HUES48 (cell line): ENCODE measurements around the gene GAS1.
A peak's percentile ranks its signal among the peaks of the same experiment; 100 is the strongest.

ENCODE experiments used
- H3K27ac ChIP-seq: one replicate; pipeline ENCODE4 v1.7.0; 2013; ENCODE audit warnings: low read depth, low read length, inconsistent platforms
- H3K27me3 ChIP-seq: 2 replicates; pipeline ENCODE4 v1.6.1; 2013; ENCODE audit warnings: mild to moderate bottlenecking, low read length; ENCODE audit not compliant: control insufficient read depth, insufficient read depth
- H3K36me3 ChIP-seq: 2 replicates; pipeline ENCODE4 v1.6.1; 2013; ENCODE audit warnings: low read length; ENCODE audit not compliant: control insufficient read depth, insufficient read depth
- H3K4me1 ChIP-seq: 2 replicates; pipeline ENCODE4 v1.6.1; 2013; ENCODE audit warnings: mild to moderate bottlenecking, low read length; ENCODE audit not compliant: control insufficient read depth, insufficient read depth
- H3K4me3 ChIP-seq: 2 replicates; pipeline ENCODE4 v1.5.1; 2013; ENCODE audit warnings: mild to moderate bottlenecking, low read depth, low read length
- H3K9ac ChIP-seq: 2 replicates; pipeline ENCODE4 v1.6.1; 2013; ENCODE audit warnings: mild to moderate bottlenecking, low read depth, low read length, moderate library complexity
- H3K9me3 ChIP-seq: 2 replicates; pipeline ENCODE4 v1.6.1; 2013; ENCODE audit warnings: low read length; ENCODE audit not compliant: control insufficient read depth, insufficient read depth

The GAS1 gene

GRCh38 chr9:86947146-86948073 lies at the start of gene GAS1:
Gene GAS1, minus strand, starts transcription at chr9:86947506. Its CDS starts 727 bp downstream, at chr9:86946779.
- H3K4me1 ChIP-seq = peaks cover 34% of the 10 kb centered on the region
- H3K27ac ChIP-seq = peak within 1 kb of the TSS; percentile 87
- peak within 1 kb of the TSS; percentile 64 for H3K4me3 ChIP-seq
- no peaks in the 10 kb centered on the region for H3K36me3 ChIP-seq
- H3K9ac ChIP-seq = peak within 1 kb of the TSS; percentile 50; the same call in 1 of the 2 replicates
- H3K9me3 ChIP-seq = no peaks in the 10 kb centered on the region; the same call in 1 of the 2 replicates
- H3K27me3 ChIP-seq = peaks cover 56% of the 10 kb centered on the region

GRCh38 chr9:86994231-86994630 lies 46.9 kb upstream of the GAS1 start:
- no peaks in the 10 kb centered on the region for H3K27me3 ChIP-seq
- no peaks in the 10 kb centered on the region for H3K36me3 ChIP-seq
- H3K27ac ChIP-seq = no peak overlapping the region

GRCh38 chr9:86993830-86994229 lies 46.5 kb upstream of the GAS1 start:
- Histone ChIP-seq H3K36me3 (no peaks in the 10 kb centered on the region), H3K27me3 (no peaks in the 10 kb centered on the region), H3K4me1 (no peaks in the 10 kb centered on the region), H3K27ac (no peak overlapping the region), H3K9ac (no peak overlapping the region), H3K4me3 (no peak overlapping the region), H3K9me3 (no peaks in the 10 kb centered on the region)

More at GRCh38 chr9:86994231-86994630, 46.9 kb upstream of the GAS1 start:
- Histone ChIP-seq H3K9me3 (no peaks in the 10 kb centered on the region), H3K4me1 (no peaks in the 10 kb centered on the region), H3K4me3 (no peak overlapping the region), H3K9ac (no peak overlapping the region)

- no peaks in the 10 kb centered on the region for H3K4me1 ChIP-seq
- no peaks in the 10 kb centered on the region for H3K9me3 ChIP-seq
- H3K4me3 ChIP-seq = no peak overlapping the region
- no peak overlapping the region for H3K9ac ChIP-seq
- H3K27me3 ChIP-seq = no peaks in the 10 kb centered on the region
- no peaks in the 10 kb centered on the region for H3K36me3 ChIP-seq
- no peak overlapping the region for H3K27ac ChIP-seq
These were observed 43.8 kb upstream of the GAS1 start for GRCh38 chr9:86991077-86991476.

GRCh38 chr9:86990290-86990689 lies 43.0 kb upstream of the GAS1 start:
- H3K4me1 ChIP-seq = no peaks in the 10 kb centered on the region
- no peak overlapping the region for H3K27ac ChIP-seq
- H3K4me3 ChIP-seq = no peak overlapping the region
- no peaks in the 10 kb centered on the region for H3K36me3 ChIP-seq
- H3K27me3 ChIP-seq = no peaks in the 10 kb centered on the region
- H3K9me3 ChIP-seq = no peaks in the 10 kb centered on the region
- H3K9ac ChIP-seq = no peak overlapping the region

GRCh38 chr9:86987900-86988299 lies 40.6 kb upstream of the GAS1 start:
- no peak overlapping the region for H3K4me3 ChIP-seq
- no peaks in the 10 kb centered on the region for H3K9me3 ChIP-seq
- H3K27me3 ChIP-seq = no peaks in the 10 kb centered on the region
- H3K4me1 ChIP-seq = no peaks in the 10 kb centered on the region
- no peaks in the 10 kb centered on the region for H3K36me3 ChIP-seq
- H3K9ac ChIP-seq = no peak overlapping the region
- no peak overlapping the region for H3K27ac ChIP-seq

- no peak overlapping the region for H3K27ac ChIP-seq
- H3K9me3 ChIP-seq = no peaks in the 10 kb centered on the region
- no peak overlapping the region for H3K9ac ChIP-seq
- H3K4me1 ChIP-seq = no peaks in the 10 kb centered on the region
- no peak overlapping the region for H3K4me3 ChIP-seq
- no peaks in the 10 kb centered on the region for H3K36me3 ChIP-seq
- no peaks in the 10 kb centered on the region for H3K27me3 ChIP-seq
These were observed 37.9 kb upstream of the GAS1 start for GRCh38 chr9:86985132-86985647.

- no peaks in the 10 kb centered on the region for H3K4me1 ChIP-seq
- H3K9ac ChIP-seq = no peak overlapping the region
- H3K27ac ChIP-seq = no peak overlapping the region
- no peaks in the 10 kb centered on the region for H3K36me3 ChIP-seq
- no peaks in the 10 kb centered on the region for H3K27me3 ChIP-seq
- no peaks in the 10 kb centered on the region for H3K9me3 ChIP-seq
- H3K4me3 ChIP-seq = no peak overlapping the region
These were observed 36.4 kb upstream of the GAS1 start for GRCh38 chr9:86983620-86984259.

GRCh38 chr9:86983249-86983619 lies 35.9 kb upstream of the GAS1 start:
- Histone ChIP-seq H3K36me3 (no peaks in the 10 kb centered on the region), H3K27ac (no peak overlapping the region), H3K4me3 (no peak overlapping the region), H3K4me1 (no peaks in the 10 kb centered on the region), H3K27me3 (no peaks in the 10 kb centered on the region), H3K9me3 (no peaks in the 10 kb centered on the region), H3K9ac (no peak overlapping the region)

- Histone ChIP-seq H3K27ac (no peak overlapping the region), H3K4me1 (no peaks in the 10 kb centered on the region), H3K4me3 (no peak overlapping the region), H3K9ac (no peak overlapping the region), H3K9me3 (no peaks in the 10 kb centered on the region), H3K36me3 (no peaks in the 10 kb centered on the region), H3K27me3 (no peaks in the 10 kb centered on the region)
These were observed 33.5 kb upstream of the GAS1 start for GRCh38 chr9:86980802-86981201.

- no peak overlapping the region for H3K27ac ChIP-seq
- no peaks in the 10 kb centered on the region for H3K36me3 ChIP-seq
- H3K27me3 ChIP-seq = no peaks in the 10 kb centered on the region
- H3K9ac ChIP-seq = no peak overlapping the region
- H3K9me3 ChIP-seq = no peaks in the 10 kb centered on the region
- no peak overlapping the region for H3K4me3 ChIP-seq
- no peaks in the 10 kb centered on the region for H3K4me1 ChIP-seq
These were observed 32.4 kb upstream of the GAS1 start for GRCh38 chr9:86979657-86980056.
